ENCODE data around the gene CTDP1. TPM values are rescaled to one million over a fixed set of nuclear protein-coding genes. Genes with fewer than 3 reads are reported as not detected.

CTDP1 gene
- total RNA-seq, 1 donor from 2014 or later = 7.5 TPM

GRCh38 chr18:79706006-79706405 is 26.4 kb downstream of the CTDP1 start:
- DNase-seq = peak; percentile 2
- intact Hi-C loops (cut with micrococcal nuclease) = no loop called here
- H3K36me3 ChIP-seq = peaks cover 62% of the 10 kb centered on the region
- TF ChIP-seq, protein P1, sequence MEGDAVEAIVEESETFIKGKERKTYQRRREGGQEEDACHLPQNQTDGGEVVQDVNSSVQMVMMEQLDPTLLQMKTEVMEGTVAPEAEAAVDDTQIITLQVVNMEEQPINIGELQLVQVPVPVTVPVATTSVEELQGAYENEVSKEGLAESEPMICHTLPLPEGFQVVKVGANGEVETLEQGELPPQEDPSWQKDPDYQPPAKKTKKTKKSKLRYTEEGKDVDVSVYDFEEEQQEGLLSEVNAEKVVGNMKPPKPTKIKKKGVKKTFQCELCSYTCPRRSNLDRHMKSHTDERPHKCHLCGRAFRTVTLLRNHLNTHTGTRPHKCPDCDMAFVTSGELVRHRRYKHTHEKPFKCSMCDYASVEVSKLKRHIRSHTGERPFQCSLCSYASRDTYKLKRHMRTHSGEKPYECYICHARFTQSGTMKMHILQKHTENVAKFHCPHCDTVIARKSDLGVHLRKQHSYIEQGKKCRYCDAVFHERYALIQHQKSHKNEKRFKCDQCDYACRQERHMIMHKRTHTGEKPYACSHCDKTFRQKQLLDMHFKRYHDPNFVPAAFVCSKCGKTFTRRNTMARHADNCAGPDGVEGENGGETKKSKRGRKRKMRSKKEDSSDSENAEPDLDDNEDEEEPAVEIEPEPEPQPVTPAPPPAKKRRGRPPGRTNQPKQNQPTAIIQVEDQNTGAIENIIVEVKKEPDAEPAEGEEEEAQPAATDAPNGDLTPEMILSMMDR (IDR thresholded peaks at IDR 0.05; ENCODE audit: borderline replicate concordance) = no peak
- H3K4me1 ChIP-seq = no peaks in the 10 kb centered on the region
- no peak overlapping the region for H3K4me3 ChIP-seq
- H3K27ac ChIP-seq (replicated peaks) = no peak overlapping the region
- no peaks in the 10 kb centered on the region for H3K9me3 ChIP-seq (replicated peaks)
- H3K27me3 ChIP-seq (ENCODE audit: low read depth) = no peaks in the 10 kb centered on the region

DNA sequence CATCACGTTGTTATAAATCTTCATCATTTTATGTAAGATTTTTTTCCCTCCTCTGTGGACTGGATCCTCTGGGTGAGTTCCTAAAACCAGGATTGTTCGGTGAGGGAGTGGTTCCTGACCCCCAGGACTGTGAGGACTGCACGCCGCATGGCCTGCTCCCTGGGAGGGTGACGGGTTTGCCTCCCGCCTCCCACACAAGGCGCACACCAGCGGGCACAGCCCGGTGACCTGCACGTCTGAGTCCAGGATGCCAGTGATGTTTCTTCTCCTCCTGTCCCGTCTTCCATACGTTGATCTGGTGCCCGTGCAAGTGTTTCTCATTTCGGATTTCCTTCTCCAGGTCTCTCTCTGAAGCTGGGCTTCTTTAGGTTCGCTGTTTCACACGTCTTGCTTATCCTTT is 27.1 kb downstream of the CTDP1 start:
- DNase-seq = no peak
- Histone ChIP-seq H3K27ac (replicated peaks) (no peak overlapping the region), H3K4me3 (no peak overlapping the region), H3K27me3 (ENCODE audit: low read depth) (no peaks in the 10 kb centered on the region), H3K4me1 (no peaks in the 10 kb centered on the region), H3K9me3 (replicated peaks) (no peaks in the 10 kb centered on the region), H3K36me3 (peaks cover 67% of the 10 kb centered on the region)
- TF ChIP-seq, protein P1 (IDR thresholded peaks at IDR 0.05; ENCODE audit: borderline replicate concordance) = no peak
- intact Hi-C loops (cut with micrococcal nuclease) = no loop called here

GRCh38 chr18:79707239-79707638 is 27.6 kb downstream of the CTDP1 start:
- no peak for DNase-seq
- intact Hi-C loops (cut with micrococcal nuclease) = no loop called here
- H3K36me3 ChIP-seq = peaks cover 68% of the 10 kb centered on the region

GRCh38 chr18:79707671-79708070 is 28.1 kb downstream of the CTDP1 start:
- intact Hi-C loops (cut with micrococcal nuclease) = no loop called here
- peaks cover 72% of the 10 kb centered on the region for H3K36me3 ChIP-seq
- H3K4me3 ChIP-seq = no peak overlapping the region

More at GRCh38 chr18:79707239-79707638, 27.6 kb downstream of the CTDP1 start:
- Histone ChIP-seq H3K4me3 (no peak overlapping the region), H3K27me3 (ENCODE audit: low read depth) (no peaks in the 10 kb centered on the region), H3K9me3 (replicated peaks) (no peaks in the 10 kb centered on the region), H3K4me1 (no peaks in the 10 kb centered on the region), H3K27ac (replicated peaks) (no peak overlapping the region)
- TF ChIP-seq, protein P1 (IDR thresholded peaks at IDR 0.05; ENCODE audit: borderline replicate concordance) = no peak

GRCh38 chr18:79708412-79708811 is 28.8 kb downstream of the CTDP1 start:
- intact Hi-C loops (cut with micrococcal nuclease) = no loop called here
- no peak overlapping the region for H3K4me3 ChIP-seq
- H3K27me3 ChIP-seq (ENCODE audit: low read depth) = no peaks in the 10 kb centered on the region
- no peaks in the 10 kb centered on the region for H3K9me3 ChIP-seq (replicated peaks)
- TF ChIP-seq, protein P1 (IDR thresholded peaks at IDR 0.05; ENCODE audit: borderline replicate concordance) = no peak
- H3K4me1 ChIP-seq = no peaks in the 10 kb centered on the region
- H3K36me3 ChIP-seq = peaks cover 80% of the 10 kb centered on the region
- no peak overlapping the region for H3K27ac ChIP-seq (replicated peaks)
- no peak for DNase-seq

More at GRCh38 chr18:79707671-79708070, 28.1 kb downstream of the CTDP1 start:
- no peaks in the 10 kb centered on the region for H3K27me3 ChIP-seq (ENCODE audit: low read depth)
- TF ChIP-seq, protein P1 (IDR thresholded peaks at IDR 0.05; ENCODE audit: borderline replicate concordance) = no peak
- no peak overlapping the region for H3K27ac ChIP-seq (replicated peaks)
- no peaks in the 10 kb centered on the region for H3K9me3 ChIP-seq (replicated peaks)
- DNase-seq = no peak
- H3K4me1 ChIP-seq = no peaks in the 10 kb centered on the region
